Spleen (tissue), 7 donors: ENCODE results near the gene ADGRL3.

Source experiments
- CTCF ChIP-seq, 11 experiments: fragments of 200-600 bp in 7 of 11; fragments of 450-650 bp in 4 of 11; sonication (generic) in 4 of 11; IDR thresholded peaks in 8 of 11; conservative IDR thresholded peaks in 3 of 11; 1 replicate in 7 of 11; 2 replicates in 4 of 11; pipeline versions ENCODE4 v1.4.0 to v1.8.0; 2016 to 2021; ENCODE audit warnings: antibody characterized with exemption in 11 of 11, inconsistent platforms in 4 of 11, mild to moderate bottlenecking in 1 of 11
- POLR2A ChIP-seq, 3 donors: fragments of 450-650 bp; IDR thresholded peaks; one replicate each; pipeline ENCODE4 v1.5.1; 2017; ENCODE audit warnings: antibody characterized with exemption in 3 of 3, mild to moderate bottlenecking in 1 of 3
- POLR2AphosphoS5 ChIP-seq, 3 donors: sonication (generic); formaldehyde crosslinking; IDR thresholded peaks; one replicate each; pipeline ENCODE4 v1.5.1; 2017; ENCODE audit warnings: antibody characterized with exemption in 3 of 3
- donor health status: DM: no; HTN: no; CAD: no; lungs with moderate emphysema.
- donor health status: DM: no; HTN: no; CAD: no.
- donor health status: DM: no; HTN: no; CAD: no.

GRCh38 chr4:61918507-61918906, 718.4 kb downstream of the ADGRL3 start:
- no peak for TF ChIP-seq POLR2AphosphoS5 (IDR thresholded peaks at IDR 0.05)
- TF ChIP-seq POLR2A (IDR thresholded peaks at IDR 0.05): no peak
- TF ChIP-seq CTCF (IDR thresholded peaks at IDR 0.05 in 8 of 11, conservative IDR thresholded peaks at IDR 0.05 in 3 of 11): no peak
